Smooth muscle cell of the brain vasculature (primary cell): ENCODE measurements around the gene GLTP.
"Not testable (repeated sequence)": the region's sequence is repeated elsewhere in the genome, so short reads cannot be mapped to it uniquely, and the experiment has no call there.

Experiments used
- DNase-seq: peaks from one replicate; pipeline ENCODE4 v3.0.0-alpha.2; 2012; ENCODE audit warnings: low read depth, low spot score

The GLTP gene

GRCh38 chr12:109880043-109880931 lies at the start of gene GLTP:
Gene GLTP, minus strand, starts transcription at chr12:109880541. Its CDS starts 167 bp downstream, at chr12:109880374.
- peak; percentile 46 for DNase-seq

GRCh38 chr12:109929326-109929725 lies 49.0 kb upstream of the GLTP start:
- DNase-seq = not testable (repeated sequence)

- no peak for DNase-seq
Observed at GRCh38 chr12:109928058-109928656, 47.8 kb upstream of the GLTP start.

DNA sequence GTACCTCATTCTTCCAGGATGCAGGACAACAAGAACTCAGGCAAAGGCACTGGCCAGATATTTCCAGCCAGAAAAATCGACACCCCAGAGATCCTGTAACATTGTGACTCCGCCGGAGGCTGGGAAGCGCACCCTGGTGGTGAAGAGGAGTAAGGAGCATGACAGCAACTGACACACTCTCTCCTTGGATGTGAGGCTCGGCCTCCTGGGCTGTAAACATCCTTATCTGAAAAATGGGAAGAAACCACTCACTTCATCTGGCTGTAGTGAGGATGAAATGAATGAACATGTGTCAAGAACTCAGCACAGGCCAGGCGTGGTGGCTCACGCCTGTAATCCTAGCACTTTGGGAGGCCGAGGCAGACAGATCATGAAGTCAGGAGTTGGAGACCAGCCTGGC lies 47.3 kb upstream of the GLTP start:
- DNase-seq = no peak

DNA sequence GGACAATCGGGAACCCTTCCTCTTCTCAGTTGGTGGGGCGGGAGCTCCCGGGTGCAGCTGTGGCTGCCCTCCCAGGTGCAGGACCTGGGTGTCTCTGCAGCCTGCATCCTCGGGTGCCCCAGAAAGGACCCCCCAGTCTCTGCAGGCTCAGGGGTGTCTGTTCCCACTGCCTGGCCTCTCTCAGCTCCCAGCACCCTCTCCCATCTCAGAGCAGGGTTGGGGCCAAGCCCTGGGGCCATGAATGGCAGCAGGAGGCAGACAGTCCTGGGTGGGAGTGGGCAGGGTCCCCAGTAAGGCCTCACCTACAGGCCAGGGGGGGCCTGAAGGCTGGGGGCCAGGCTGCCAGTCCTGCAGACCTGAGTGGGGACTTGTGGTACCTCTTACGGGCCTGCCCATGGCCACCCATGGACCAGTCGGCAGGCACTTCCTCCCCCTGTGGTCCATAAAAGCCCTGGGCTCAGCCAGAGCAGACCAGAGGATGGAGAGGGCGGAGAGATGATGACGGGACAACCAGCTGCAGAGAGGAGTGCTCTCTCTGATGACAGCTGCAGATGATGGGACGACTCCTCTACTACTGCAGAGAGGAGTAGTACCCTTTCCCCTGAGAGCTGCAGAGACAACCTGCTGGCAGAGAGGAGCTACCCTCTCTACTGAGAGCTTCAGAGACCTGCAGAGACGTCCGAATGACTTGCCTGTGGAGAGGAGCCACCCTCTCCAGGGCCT lies 46.3 kb upstream of the GLTP start:
- no peak for DNase-seq

DNA sequence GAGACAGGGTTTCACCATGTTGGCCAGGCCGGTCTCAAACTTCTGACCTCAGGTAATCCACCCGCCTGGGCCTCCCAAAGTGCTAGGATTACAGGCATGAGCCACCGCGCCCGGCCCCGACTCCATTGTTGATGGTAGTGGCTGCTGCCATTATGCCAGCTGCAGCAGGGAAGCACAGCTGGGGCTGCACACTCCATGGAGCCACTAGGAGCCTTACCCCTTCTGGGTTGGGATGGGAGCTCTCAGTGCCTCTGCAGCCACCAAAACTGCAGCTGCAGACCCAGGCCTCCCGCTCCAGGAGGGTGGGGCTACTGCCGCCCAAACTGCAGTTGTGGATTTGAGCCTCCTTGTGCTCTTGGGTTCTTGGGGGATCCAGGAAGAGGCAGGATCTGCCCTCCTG lies 45.7 kb upstream of the GLTP start:
- no peak for DNase-seq

- no peak for DNase-seq
Observed at GRCh38 chr12:109925185-109925840, 45.0 kb upstream of the GLTP start.

DNA sequence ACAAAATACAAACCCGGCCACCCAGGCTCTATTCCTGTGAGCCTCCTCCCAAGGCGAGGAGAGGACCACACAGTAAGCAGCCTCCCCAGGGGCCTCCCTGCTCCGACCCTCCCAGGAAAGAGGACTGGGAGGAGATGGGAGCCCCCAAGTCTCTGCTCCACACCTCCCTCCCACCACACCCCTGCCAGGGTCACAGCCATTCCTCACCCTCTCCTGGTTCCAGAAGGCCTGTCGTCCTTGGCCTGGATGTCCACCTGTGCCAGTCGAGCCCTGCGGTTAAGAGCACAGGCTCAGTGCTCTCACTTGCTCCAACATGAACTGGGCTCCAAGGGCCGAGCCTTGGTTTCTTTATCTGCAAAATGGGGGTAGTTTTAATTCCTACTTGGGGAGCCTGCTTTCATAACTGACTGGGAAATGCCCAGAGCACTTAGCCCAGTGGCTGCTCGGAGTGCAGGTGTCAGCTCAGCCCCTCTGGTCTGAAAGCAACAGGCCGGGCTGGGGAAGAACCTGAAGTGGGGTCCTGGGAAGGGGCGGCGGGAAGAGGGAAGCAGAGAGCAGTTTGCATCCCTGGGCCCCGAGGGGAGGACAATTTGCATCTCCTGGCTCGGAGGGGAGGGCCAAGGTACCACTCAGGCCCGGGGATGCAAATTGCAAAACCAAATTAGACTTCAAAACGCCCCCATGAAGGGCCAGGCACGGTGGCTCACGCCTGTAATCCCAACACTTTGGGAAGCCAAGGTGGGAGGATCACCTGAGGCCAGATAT lies 43.3 kb upstream of the GLTP start:
- no peak for DNase-seq

DNA sequence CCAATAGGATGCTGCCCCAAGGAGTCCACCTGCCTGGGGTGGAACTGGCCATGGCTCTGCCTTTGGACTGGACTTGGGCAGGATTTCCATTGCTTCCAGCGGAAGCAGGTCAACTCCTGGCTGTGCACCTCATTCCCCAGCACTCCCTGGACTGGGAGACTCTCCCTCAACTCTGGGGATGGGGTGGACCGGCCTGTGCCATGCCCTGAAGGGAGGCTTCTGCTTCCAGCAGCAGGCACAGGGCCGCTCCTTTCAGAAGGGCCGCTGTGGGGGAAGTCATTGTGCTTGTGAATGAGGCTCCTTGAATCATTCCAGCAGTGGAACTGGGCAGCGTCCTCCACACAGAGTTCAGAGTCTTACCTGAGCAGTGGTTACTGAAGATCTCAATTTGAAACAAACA lies 42.7 kb upstream of the GLTP start:
- no peak for DNase-seq

GRCh38 chr12:109921982-109922381 lies 41.6 kb upstream of the GLTP start:
- no peak for DNase-seq

GRCh38 chr12:109920261-109920780 lies 40.0 kb upstream of the GLTP start:
- no peak for DNase-seq

DNA sequence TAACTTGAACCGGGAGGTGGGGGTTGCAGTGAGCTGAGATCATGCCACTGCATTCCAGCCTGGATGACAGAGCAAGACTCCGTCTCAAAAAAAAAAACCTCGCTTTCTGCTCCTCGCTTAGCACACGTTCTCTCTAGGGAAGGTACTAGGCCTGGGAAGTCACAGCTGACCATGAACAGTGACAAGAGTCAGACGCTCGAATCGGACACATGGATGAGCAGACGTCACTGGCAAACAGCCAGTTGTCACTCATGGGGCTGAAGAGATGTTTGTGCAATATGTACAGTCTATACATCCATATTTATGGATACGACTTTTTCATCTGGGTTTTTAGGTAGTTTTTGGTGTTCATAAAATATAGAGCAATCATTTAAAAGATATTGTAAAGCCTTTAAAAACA lies 39.1 kb upstream of the GLTP start:
- no peak for DNase-seq

GRCh38 chr12:109916045-109916444 lies 35.7 kb upstream of the GLTP start:
- DNase-seq = no peak

DNA sequence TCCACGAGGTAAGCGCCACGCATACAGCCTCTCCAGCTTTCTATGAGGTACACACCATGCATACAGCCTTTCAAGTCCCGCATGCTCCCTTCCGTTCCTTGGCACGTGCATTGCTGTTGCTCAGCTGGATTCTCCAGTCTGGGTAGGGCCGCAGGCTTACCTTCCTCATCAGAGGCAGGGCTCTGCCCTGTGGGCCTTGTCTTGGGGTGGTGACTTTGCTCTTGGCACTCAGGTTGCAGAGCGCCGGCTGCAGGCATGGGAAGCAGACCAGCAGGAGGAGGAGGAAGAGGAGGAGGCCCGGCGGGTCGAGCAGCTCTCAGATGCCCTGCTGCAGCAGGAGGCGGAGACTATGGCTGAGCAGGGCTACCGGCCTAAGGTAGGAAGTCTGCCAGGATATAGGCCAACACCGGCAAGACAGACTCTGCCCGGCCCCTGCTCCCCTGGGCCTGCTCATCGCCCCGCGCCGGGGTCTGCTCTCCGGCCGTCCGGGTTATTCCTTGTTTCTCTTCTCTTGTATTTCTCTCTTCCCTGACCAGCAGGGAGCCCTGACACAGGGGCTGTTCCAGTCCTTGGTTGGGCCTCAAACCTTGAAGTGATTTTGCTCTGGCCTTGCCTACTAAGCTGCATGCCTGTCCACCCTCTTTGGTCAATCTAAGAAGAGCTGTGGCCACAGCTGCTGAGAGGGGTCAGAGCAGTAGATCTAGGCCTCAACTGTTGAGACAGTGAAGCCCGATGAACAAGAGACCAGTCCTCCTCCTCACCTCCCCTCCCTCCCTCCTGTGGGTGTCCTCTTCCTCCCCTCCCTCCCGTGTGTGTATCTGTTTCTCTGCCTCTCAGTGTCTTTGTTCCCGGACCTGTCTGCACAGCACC lies 35.1 kb upstream of the GLTP start:
- DNase-seq = no peak

DNA sequence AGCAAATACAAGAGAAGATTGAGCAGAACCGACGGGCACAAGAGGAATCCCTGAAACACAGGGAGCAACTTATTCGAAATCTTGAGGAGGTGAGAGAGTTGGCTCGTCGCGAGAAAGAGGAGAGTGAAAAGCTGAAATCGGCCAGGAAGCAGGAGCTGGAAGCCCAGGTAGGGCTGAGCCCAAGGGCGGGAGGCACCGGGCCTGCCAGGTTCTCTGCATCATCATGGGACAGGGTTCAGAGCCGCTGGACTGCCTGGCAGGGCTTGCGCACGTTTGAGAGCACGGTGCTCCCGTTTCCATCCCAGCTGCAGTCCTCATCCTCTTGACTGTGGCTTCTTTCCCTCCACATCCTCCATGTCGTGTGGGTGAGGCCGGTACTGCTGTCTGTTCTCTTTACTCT lies 34.1 kb upstream of the GLTP start:
- DNase-seq = no peak

DNA sequence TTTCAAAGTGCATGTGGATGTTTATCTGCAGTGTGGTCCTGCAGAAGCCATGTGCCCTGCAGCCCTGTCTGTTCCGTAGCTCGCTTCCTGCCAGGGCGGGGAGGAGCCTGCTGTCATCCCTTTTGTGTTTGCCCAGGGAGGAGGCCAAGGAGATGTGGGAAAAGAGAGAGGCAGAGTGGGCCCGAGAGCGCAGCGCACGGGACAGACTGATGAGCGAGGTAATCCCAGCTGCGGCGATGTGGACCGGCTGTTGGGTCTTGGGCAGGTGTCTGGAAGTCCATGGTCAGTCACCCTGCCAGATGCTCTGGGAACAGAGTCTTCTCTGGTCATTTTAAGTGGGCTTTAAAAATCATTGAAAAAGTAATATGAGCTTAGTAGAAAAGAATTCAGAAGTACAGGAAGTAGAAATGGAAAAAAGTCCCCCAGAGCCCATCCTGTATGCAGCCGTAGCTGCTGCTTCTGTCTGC lies 32.5 kb upstream of the GLTP start:
- no peak for DNase-seq

DNA sequence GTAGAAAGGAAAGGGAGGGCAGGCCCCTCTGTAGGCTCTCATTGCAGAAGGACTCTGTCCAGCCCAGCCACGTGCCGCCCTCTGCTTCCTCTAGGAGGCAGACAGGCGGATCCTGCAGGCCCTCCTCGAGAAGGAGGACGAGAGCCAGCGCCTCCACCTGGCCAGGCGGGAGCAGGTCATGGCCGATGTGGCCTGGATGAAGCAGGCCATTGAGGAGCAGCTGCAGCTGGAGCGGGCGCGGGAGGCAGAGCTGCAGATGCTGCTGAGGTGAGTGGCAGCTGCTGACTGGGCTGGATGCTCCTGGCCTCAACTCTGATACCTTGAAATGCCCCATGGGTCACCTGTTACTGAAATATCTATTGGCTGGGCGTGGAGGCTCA lies 30.6 kb upstream of the GLTP start:
- no peak for DNase-seq

DNA sequence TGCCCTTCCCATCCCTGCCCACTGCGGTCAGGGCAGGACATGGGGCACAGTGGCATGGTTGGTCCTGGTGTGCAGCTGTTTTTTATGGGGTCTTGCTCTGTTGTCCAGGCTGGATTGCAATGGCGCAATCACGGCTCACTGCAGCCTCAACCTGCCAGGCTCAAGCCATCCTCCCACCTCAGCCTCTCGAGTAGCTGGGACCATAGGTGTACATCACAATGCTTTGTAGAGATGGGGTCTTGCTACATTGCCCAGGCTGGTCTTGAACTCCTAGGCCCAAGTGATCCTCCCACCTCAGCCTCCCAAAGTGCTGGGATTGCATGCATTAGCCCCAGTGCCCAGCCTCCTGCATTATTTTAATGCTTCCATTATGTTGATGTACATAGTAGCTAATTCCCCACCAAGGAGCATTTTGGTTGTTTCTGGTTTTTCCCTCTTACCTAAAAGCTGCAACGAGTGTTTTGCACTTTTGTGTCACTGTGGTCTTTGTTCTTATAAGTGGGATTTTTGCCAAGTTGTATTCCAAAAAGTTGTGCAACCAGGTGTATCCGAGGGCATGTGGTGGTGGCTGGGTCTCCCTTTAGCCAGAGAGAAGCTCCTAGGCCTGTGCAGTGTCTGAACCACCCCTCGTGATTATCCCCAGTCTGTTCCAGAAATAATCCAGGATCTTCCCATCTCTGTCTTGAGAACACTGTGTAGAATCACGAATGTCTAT lies 30.1 kb upstream of the GLTP start:
- no peak for DNase-seq

- no peak for DNase-seq
Observed at GRCh38 chr12:109905301-109905700, 25.0 kb upstream of the GLTP start.
